ENCODE measurements around the gene MAP7D3. TPM values are rescaled to one million over a fixed set of nuclear protein-coding genes. Genes with fewer than 3 reads are reported as not detected.

Gene MAP7D3
- total and polyA plus RNA-seq, 2 donors (not counting 1 experiment from before 2014, with no cell fraction given): 19.0 to 30.7 TPM

DNA sequence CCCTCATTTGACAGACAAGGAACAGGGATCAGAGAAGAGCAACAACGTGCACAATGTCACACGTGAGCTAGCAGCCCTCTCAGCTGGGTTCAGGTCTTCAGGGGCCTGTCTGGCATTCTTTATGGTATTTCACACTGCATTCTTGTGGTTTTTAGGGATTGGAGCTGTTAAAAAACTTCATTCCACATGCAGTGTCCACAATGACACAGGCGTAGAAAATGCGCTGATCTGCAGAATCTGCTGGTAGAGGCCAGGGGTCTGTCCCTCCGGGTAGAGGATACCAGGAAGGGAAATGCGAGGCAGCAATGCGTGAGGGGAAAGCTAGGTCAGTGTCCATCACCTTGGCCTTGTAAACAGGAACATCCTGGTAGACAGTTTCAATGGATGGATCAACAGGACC lies 36.6 kb downstream of the MAP7D3 start:
- peak; percentile 66 to 89 for DNase-seq (ENCODE audit: low read depth in 2 of 2)
- Histone ChIP-seq H3K4me2 (ENCODE audit: extremely low read depth, insufficient read depth, low read length) (peak overlapping the region; percentile 37), H2AFZ (ENCODE audit: low read length) (no peak overlapping the region), H3K36me3 (ENCODE audit: control insufficient read depth, insufficient read depth, low read length) (no peaks in the 10 kb centered on the region), H3K4me1 (ENCODE audit: control insufficient read depth, extremely low read depth, insufficient read depth, low read length) (peaks cover 11% of the 10 kb centered on the region), H4K20me1 (ENCODE audit: control insufficient read depth, extremely low read depth, insufficient read depth, low read length) (no peaks in the 10 kb centered on the region), H3K9me3 (ENCODE audit: control insufficient read depth, insufficient read depth, low read depth, low read length) (no peaks in the 10 kb centered on the region), H3K27ac (ENCODE audit: insufficient read depth, low read length) (peak overlapping the region; percentile 73), H3K79me2 (ENCODE audit: control insufficient read depth, insufficient read depth, low read length) (no peaks in the 10 kb centered on the region), H3K27me3 (ENCODE audit: control insufficient read depth, insufficient read depth, low read length) (no peaks in the 10 kb centered on the region), H3K4me3 (replicated peaks in 1 of 4; ENCODE audit: control extremely low read depth in 1 of 4, insufficient read depth in 1 of 4, low read depth in 3 of 4, low read length in 4 of 4) (no peak overlapping the region), H3K9ac (ENCODE audit: insufficient read depth, low read length) (no peak overlapping the region)
- no peak for TF ChIP-seq EZH2 (IDR thresholded peaks at IDR 0.05; ENCODE audit: low read length, missing control alignments)
- TF ChIP-seq, protein P1, sequence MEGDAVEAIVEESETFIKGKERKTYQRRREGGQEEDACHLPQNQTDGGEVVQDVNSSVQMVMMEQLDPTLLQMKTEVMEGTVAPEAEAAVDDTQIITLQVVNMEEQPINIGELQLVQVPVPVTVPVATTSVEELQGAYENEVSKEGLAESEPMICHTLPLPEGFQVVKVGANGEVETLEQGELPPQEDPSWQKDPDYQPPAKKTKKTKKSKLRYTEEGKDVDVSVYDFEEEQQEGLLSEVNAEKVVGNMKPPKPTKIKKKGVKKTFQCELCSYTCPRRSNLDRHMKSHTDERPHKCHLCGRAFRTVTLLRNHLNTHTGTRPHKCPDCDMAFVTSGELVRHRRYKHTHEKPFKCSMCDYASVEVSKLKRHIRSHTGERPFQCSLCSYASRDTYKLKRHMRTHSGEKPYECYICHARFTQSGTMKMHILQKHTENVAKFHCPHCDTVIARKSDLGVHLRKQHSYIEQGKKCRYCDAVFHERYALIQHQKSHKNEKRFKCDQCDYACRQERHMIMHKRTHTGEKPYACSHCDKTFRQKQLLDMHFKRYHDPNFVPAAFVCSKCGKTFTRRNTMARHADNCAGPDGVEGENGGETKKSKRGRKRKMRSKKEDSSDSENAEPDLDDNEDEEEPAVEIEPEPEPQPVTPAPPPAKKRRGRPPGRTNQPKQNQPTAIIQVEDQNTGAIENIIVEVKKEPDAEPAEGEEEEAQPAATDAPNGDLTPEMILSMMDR (conservative IDR thresholded peaks at IDR 0.05 in 1 of 2, IDR thresholded peaks at IDR 0.05 in 1 of 2; ENCODE audit: low read depth in 1 of 2, low read length in 2 of 2): no peak

DNA sequence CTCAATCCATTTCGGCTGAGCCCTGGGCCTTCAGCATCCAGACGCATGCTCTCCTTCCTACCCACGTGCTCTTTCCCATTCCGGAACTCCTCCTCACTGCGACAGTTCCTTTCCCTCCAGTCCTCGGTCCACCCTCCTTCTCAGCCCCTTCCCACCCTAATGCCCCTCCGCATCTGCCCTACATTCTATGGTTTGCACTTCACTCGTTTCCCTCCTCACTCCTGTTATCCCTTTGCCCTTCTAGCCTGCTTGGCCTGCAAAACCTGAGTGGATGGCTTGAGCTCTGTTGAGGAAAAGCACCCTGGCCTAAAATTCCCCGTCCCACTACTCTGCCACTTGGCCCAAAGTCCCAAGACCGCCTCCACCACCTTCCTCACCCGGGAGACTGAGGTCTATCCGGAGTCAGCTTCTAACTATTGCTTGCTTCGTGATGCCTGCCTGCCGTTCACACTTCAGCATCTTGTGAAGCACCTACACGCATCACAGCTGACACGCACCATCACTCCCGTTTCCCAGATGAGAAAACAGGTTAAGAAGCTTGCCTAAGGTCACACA lies 38.6 kb downstream of the MAP7D3 start:
- H4K20me1 ChIP-seq (ENCODE audit: control insufficient read depth, extremely low read depth, insufficient read depth, low read length): no peaks in the 10 kb centered on the region
- no peak overlapping the region for H3K4me2 ChIP-seq (ENCODE audit: extremely low read depth, insufficient read depth, low read length)
- no peaks in the 10 kb centered on the region for H3K27me3 ChIP-seq (ENCODE audit: control insufficient read depth, insufficient read depth, low read length)
- DNase-seq (ENCODE audit: low read depth in 2 of 2): no peak
- H2AFZ ChIP-seq (ENCODE audit: low read length): no peak overlapping the region
- TF ChIP-seq, protein P1 (conservative IDR thresholded peaks at IDR 0.05 in 1 of 2, IDR thresholded peaks at IDR 0.05 in 1 of 2; ENCODE audit: low read depth in 1 of 2, low read length in 2 of 2): no peak
- TF ChIP-seq EZH2 (IDR thresholded peaks at IDR 0.05; ENCODE audit: low read length, missing control alignments): no peak
- H3K4me1 ChIP-seq (ENCODE audit: control insufficient read depth, extremely low read depth, insufficient read depth, low read length): peaks cover 11% of the 10 kb centered on the region
- H3K27ac ChIP-seq (ENCODE audit: insufficient read depth, low read length): no peak overlapping the region
- H3K36me3 ChIP-seq (ENCODE audit: control insufficient read depth, insufficient read depth, low read length): peaks cover 6% of the 10 kb centered on the region
- no peak overlapping the region for H3K9ac ChIP-seq (ENCODE audit: insufficient read depth, low read length)
- H3K79me2 ChIP-seq (ENCODE audit: control insufficient read depth, insufficient read depth, low read length): no peaks in the 10 kb centered on the region
- H3K9me3 ChIP-seq (ENCODE audit: control insufficient read depth, insufficient read depth, low read depth, low read length): no peaks in the 10 kb centered on the region
- H3K4me3 ChIP-seq (replicated peaks in 1 of 4; ENCODE audit: control extremely low read depth in 1 of 4, insufficient read depth in 1 of 4, low read depth in 3 of 4, low read length in 4 of 4): no peak overlapping the region

DNA sequence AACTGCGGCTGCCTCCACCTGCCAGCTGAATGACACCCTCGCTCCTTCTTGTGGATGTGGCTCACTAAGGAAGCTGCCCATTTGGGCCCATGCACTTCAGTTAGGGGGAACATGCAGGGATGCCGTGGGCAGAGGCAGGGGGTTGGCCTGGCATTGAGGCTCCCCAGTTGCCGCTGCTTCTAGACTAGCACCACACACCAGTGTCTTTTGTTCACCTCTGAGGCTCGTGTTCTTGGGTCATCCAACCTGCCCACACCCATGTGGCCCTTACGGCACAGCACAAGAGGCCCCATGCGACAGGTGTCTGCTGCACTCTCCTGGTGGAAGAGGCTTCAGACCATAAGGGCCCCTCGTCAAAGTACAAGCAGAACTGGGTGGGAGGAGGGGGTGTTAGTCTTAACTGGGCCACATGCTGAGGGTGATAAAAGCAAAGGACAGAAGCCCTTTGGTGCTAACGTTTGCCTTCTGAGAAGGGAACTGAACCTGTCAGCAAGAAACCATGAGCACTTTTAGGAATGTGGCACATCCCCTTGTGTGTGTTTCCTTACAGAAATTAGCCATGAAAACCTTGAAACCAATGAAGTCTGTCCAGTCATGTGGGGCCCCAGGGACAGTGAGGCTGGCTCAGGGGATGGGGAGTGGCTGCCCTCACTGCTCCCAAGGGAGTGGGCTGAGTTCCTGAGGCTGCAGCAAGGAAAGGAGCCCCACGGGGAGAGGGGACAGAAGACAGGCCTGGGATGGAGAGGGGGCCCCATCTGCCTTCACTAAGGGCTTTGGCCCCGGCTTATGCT lies 39.2 kb downstream of the MAP7D3 start:
- no peaks in the 10 kb centered on the region for H3K27me3 ChIP-seq (ENCODE audit: control insufficient read depth, insufficient read depth, low read length)
- H3K9me3 ChIP-seq (ENCODE audit: control insufficient read depth, insufficient read depth, low read depth, low read length): no peaks in the 10 kb centered on the region
- no peak for DNase-seq (ENCODE audit: low read depth in 2 of 2)
- H2AFZ ChIP-seq (ENCODE audit: low read length): no peak overlapping the region
- H3K27ac ChIP-seq (ENCODE audit: insufficient read depth, low read length): no peak overlapping the region
- no peak overlapping the region for H3K4me3 ChIP-seq (replicated peaks in 1 of 4; ENCODE audit: control extremely low read depth in 1 of 4, insufficient read depth in 1 of 4, low read depth in 3 of 4, low read length in 4 of 4)
- no peaks in the 10 kb centered on the region for H4K20me1 ChIP-seq (ENCODE audit: control insufficient read depth, extremely low read depth, insufficient read depth, low read length)
- no peak overlapping the region for H3K4me2 ChIP-seq (ENCODE audit: extremely low read depth, insufficient read depth, low read length)
- TF ChIP-seq EZH2 (IDR thresholded peaks at IDR 0.05; ENCODE audit: low read length, missing control alignments): no peak
- H3K36me3 ChIP-seq (ENCODE audit: control insufficient read depth, insufficient read depth, low read length): peaks cover 9% of the 10 kb centered on the region
- no peak overlapping the region for H3K9ac ChIP-seq (ENCODE audit: insufficient read depth, low read length)
- no peaks in the 10 kb centered on the region for H3K79me2 ChIP-seq (ENCODE audit: control insufficient read depth, insufficient read depth, low read length)
- H3K4me1 ChIP-seq (ENCODE audit: control insufficient read depth, extremely low read depth, insufficient read depth, low read length): peaks cover 11% of the 10 kb centered on the region
